Measurements from ENCODE around the gene MBNL3.
A peak's percentile ranks its signal among the peaks of the same experiment; 100 is the strongest.

MBNL3 gene

GRCh38 chrX:132423323-132423722 lies 65.5 kb downstream of the MBNL3 start:
- DNase-seq: no peak

- no peak for DNase-seq
Observed at GRCh38 chrX:132415012-132415411, 73.8 kb downstream of the MBNL3 start.

GRCh38 chrX:132414404-132414803 lies 74.4 kb downstream of the MBNL3 start:
- no peak for DNase-seq

DNA sequence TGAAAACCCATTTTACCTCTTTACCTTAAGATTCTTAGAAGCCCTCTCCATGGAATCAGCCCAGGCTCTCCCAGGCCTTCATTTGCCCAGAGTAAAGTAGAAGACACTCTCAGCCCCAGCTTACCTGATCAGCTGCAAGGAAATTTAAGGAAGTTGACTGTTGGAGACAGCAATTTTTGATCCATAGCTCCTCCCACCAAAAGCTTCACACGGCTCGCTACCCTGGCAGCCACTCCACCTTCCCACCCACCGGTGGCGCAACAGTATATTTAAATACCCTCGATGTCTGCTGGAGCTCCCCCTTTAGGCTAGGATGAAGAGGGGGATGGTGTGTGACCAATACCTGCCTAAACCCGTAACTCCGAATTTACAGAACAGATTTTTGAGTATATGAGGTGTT lies 75.4 kb downstream of the MBNL3 start:
- DNase-seq: no peak

- no peak for DNase-seq
Observed at GRCh38 chrX:132412208-132412607, 76.6 kb downstream of the MBNL3 start.

DNA sequence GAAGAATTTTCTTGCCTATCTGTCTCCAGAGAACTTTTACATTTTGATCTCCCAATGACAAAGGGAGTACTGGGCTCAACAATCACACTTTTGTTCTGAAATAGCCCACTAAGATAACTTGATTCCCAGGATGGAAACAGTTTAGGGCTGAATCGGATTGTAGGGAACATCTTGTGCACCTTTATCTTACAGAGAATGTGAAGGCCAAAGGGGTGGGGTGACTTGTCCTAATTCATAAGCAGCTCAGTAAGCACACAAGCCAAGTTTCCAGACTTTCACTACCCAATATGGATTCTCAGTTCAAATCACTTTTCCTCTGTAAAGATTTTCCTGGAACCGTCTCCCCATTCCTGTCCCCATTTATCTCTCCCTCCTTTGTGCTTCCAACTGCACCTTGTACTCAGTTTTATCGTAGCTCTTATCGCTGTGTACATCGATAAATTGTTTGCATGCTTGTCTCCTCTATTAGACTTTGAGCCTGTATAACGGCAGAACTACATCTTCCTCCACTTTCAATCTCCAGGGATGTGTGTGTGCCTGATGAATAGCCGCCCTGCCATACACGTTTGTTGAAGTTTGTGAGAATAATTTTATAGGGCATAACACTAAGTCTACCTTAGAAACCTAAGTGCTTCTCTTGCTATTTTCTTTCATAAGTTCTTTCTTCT lies 77.4 kb downstream of the MBNL3 start:
- no peak for DNase-seq

GRCh38 chrX:132409780-132410556 lies 78.9 kb downstream of the MBNL3 start:
- DNase-seq: no peak

- no peak for DNase-seq
Observed at GRCh38 chrX:132407691-132408090, 81.1 kb downstream of the MBNL3 start.

- DNase-seq: no peak
Observed at GRCh38 chrX:132406106-132406505, 82.7 kb downstream of the MBNL3 start.

DNA sequence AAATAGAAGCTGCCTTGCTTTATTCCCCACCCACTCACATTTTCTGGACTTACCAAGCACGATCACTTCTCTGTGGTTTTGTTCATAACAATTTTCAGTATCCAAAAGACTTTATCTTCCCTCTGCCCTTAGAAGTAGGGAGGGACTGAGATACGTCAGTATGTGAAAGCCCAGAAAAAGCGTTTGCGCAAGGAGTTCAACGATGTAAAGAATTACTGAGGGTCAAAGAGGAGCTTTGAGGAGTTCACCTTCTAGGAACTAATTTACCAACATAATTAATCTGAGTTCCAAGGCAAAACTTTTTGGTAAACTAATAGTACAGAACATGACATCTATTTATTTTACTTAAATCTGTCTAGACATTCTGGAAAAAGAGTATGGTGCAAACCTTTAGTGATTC lies 84.6 kb downstream of the MBNL3 start:
- DNase-seq: no peak

GRCh38 chrX:132401935-132402334 lies 86.9 kb downstream of the MBNL3 start:
- no peak for DNase-seq

GRCh38 chrX:132400706-132401105 lies 88.1 kb downstream of the MBNL3 start:
- DNase-seq: no peak

GRCh38 chrX:132395645-132396044 lies 93.2 kb downstream of the MBNL3 start:
- DNase-seq: no peak

- no peak for DNase-seq
Observed at GRCh38 chrX:132395026-132395425, 93.8 kb downstream of the MBNL3 start.

GRCh38 chrX:132394591-132394990 lies 94.2 kb downstream of the MBNL3 start:
- no peak for DNase-seq

GRCh38 chrX:132393992-132394391 lies 94.8 kb downstream of the MBNL3 start:
- peak in 1 of 56 donors; percentile 0 for DNase-seq

- DNase-seq: no peak
Observed at GRCh38 chrX:132393485-132393884, 95.4 kb downstream of the MBNL3 start.

- no peak for DNase-seq
Observed at GRCh38 chrX:132393085-132393484, 95.8 kb downstream of the MBNL3 start.

- DNase-seq: no peak
Observed at GRCh38 chrX:132390792-132391191, 98.0 kb downstream of the MBNL3 start.

- no peak for DNase-seq
Observed at GRCh38 chrX:132389480-132389879, 99.4 kb downstream of the MBNL3 start.

DNA sequence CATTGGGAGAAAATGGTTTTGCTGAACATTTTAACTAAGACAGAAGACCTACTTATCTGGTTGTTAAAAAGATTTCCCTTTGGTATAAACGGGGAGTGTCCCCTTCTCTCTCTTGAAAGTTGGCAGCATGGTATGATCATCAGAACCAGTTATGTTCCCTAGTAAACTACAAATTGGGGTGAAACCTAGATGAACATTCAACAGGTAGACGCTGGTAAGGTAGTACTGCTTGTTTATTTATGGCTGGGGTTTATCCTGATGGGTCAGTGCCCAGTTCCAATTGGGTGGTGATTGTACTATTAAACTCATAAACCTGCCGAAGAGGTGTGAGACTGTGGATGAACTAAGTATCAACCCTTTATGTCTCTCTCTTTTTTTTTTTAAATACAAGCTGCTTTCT lies 100.5 kb downstream of the MBNL3 start:
- DNase-seq: no peak

DNA sequence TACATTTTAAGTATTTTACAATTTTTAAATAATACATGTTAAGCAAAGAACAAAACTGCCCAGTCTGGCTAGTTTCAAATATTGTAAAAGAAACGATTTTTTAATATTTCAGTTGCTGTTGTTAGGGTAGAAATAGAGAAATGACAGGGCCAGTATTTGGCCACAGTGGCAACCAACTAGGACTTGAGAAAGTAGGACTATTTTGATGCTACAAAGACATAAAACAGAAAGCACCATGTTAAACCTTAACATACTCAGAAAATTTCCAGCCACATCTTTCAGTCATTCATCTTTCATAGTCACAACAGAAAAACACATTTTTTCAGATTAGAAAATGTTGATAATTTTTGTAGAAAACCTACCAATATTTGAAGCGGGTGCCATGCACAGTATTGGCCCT lies 104.5 kb downstream of the MBNL3 start:
- DNase-seq: no peak

DNA sequence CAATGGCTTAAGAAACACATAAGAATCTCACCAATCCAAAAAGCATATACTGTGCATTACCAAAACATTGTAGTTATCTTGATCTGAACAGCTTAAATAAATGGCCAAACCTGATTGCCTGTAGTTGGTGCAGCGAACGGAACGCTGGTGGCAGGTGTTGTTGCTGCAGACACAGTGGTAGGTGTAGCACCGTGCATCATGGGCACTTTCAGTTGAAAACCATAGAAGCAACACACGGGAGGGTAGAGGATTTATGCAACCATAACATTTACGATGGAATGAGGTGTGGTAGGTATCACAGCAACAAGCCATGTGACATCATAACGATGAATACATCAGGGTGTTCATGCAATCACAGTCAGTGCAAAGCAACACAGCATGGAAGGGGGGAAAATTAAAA lies 106.8 kb downstream of the MBNL3 start:
- DNase-seq: no peak

Measured in amygdala (tissue), 56 donors.